Inferior parietal cortex (tissue), 1 donor: ENCODE data around the gene ITSN2.

Experiments used
- DNase-seq: peaks from one replicate; pipeline ENCODE4 v3.0.0-alpha.2; 2016; ENCODE audit errors: extremely low spot score

ITSN2 gene

GRCh38 chr2:24179683-24180082 lies 180.7 kb downstream of the ITSN2 start:
- DNase-seq = no peak

GRCh38 chr2:24176326-24176725 lies 184.0 kb downstream of the ITSN2 start:
- no peak for DNase-seq

DNA sequence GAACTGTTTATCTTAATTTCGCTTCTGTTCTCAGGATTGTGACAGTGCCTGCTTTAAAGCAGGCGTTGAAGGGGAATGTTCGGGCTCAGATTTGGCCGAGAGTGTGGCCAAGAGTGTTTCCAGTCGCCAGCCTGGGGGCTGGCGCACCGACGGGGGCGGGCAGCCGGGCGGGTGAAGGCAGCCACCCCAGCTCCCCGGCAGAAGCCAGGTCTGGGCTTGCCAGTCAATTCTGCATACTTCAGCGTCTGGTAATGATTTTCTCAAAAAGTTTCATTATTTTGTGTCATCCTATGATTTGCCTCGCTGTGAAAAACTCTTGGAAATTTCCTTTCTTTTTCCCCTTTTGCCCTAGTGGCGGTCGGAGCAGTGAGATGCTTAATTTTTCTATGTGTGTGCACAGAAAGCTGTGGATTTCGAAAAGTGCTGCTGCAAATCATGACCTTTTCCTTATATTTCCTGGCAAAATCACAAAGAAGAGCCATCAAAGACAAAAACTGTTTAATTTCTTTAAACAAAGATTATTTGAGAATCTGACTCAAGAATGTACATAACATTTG lies 184.6 kb downstream of the ITSN2 start:
- no peak for DNase-seq

DNA sequence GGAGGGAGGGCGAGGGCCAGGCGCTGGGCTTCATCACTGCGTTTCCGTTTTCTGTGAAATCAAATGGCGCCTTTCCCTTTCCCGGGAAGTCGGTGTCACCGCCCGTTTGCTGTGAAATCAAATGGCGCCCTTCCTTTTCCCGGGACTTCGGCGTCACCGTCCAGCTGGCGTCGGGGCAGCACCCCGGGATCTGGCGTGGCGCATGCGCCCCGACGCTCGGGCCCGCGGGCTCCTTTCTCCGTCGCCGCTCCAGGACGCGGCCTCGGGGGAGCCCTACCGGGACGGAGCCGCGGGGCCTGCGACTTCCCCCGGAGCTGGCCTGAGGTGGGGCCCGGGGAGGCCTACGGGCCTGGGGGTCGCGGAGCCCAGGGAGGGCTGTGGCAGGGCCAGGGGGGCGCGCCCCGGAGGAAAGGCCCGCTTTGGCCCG lies 185.5 kb downstream of the ITSN2 start, which contains the start of gene FAM228A:
TSS of gene FAM228A (plus strand) at position 203 of the 427 bp plus-strand sequence. CDS start 428 bp downstream, outside the sequence.
- DNase-seq = no peak

DNA sequence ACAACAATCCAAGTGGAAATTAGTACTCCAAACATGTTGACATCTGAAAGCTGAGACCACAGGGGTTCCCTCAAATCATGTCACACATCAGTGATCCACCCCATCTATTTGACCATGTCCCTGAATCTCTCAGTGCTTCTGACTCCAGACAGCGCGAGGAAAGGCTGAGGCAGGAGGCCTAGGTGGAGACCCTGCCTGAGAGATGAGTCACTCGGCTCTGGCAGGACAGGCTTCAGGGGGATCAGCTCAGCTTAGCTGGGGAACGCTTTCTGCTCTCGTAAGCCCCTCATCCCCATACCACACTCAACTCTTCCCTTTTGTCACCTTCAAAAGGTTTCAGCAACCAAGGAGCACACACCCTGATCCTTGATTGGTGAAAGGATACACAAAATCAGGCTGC lies 191.3 kb downstream of the ITSN2 start:
- DNase-seq = no peak

- no peak for DNase-seq
Measured at GRCh38 chr2:24164416-24164973, 195.8 kb downstream of the ITSN2 start.

DNA sequence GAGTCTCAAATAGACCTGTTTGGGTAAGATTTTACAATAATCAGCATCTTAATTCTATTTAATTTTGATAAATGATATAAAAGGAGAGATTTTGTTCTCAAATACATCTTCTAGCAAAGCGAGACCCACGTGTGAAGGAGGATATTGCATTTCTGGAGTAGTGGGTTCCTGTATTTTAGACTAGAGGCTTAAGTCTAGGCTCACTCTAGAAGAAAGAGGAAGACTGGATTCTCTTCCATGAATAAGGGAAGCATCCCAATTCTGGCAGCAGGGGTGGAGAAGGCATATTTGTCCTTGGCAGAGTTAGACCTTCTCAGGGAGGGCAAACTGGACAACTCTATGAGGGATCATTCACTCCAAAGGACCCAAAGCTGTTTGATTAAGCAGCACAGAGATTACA lies 196.7 kb downstream of the ITSN2 start:
- DNase-seq = no peak

DNA sequence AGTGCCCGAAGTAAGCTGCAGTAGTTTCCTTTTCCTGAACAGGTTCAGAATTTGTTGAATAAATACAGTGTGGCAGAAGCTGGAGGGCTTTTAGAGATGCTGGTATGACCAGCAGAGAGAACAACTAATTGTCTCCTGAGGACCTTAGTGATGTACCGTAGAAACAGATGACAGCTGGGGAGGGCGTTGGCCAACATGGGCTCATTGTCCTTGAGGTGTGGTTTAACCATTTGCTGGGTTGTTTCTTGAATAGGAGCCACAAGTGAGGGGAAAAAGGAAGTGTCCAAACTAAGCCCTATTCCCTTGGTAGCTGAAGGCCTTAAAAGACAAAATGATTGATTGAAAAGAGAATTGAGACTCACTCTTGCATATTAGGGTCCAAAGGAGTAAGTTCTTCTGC lies 197.2 kb downstream of the ITSN2 start:
- no peak for DNase-seq

- DNase-seq = no peak
Measured at GRCh38 chr2:24162494-24162893, 197.8 kb downstream of the ITSN2 start.

GRCh38 chr2:24160761-24161160 lies 199.6 kb downstream of the ITSN2 start:
- DNase-seq = no peak

GRCh38 chr2:24159708-24160107 lies 200.6 kb downstream of the ITSN2 start:
- no peak for DNase-seq

DNA sequence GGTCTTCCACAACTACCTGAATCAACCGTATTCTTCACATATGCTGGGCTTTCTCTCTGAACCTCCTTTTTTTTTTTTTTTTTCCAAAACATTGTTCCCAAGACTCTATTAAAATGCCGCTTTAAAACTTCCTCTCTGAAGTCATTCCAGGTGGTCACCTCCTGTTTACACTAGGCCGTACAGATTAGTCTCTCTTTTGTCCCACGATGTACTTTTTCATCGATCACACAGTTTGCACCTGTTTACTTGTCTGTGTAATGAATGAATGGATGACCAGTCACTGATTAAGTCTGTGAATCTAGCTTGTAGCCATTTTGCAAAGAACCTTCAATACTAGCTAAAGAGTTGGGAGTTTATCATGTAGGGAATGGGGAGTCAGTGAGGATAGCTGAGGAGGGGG lies 202.2 kb downstream of the ITSN2 start:
- no peak for DNase-seq

- no peak for DNase-seq
Measured at GRCh38 chr2:24153478-24153877, 206.9 kb downstream of the ITSN2 start.
